Liver (tissue), 9 donors: Measurements from ENCODE around the gene SLIRP. TPM values are rescaled to one million over a fixed set of nuclear protein-coding genes. Genes with fewer than 3 reads are reported as not detected.

Source experiments
- DNase-seq: peaks from one replicate; pipeline ENCODE4 v3.0.0-alpha.2; 2017; ENCODE audit warnings: low spot score
- H3K27ac ChIP-seq, 2 donors: one replicate each; pipeline ENCODE4 v1.7.0; 2013; ENCODE audit warnings: inconsistent platforms in 2 of 2, low read length in 2 of 2, control low read depth in 1 of 2, low read depth in 1 of 2, mild to moderate bottlenecking in 1 of 2
- H3K27me3 ChIP-seq, 4 donors: one replicate each; pipeline versions ENCODE4 v1.6.1 to v1.7.0; 2013; ENCODE audit warnings: low read length in 3 of 4, inconsistent platforms in 1 of 4, mild to moderate bottlenecking in 1 of 4, moderate library complexity in 1 of 4; ENCODE audit not compliant: control insufficient read depth in 4 of 4, insufficient read depth in 4 of 4
- H3K36me3 ChIP-seq, 4 donors: one replicate each; pipeline versions ENCODE4 v1.6.1 to v1.7.0; 2013; ENCODE audit warnings: low read length in 3 of 4, mild to moderate bottlenecking in 3 of 4, low read depth in 1 of 4, moderate library complexity in 1 of 4; ENCODE audit not compliant: control insufficient read depth in 4 of 4, insufficient read depth in 3 of 4
- H3K4me1 ChIP-seq, 4 donors: one replicate each; pipeline versions ENCODE4 v1.6.1 to v1.7.0; 2013; ENCODE audit warnings: low read length in 3 of 4, mild to moderate bottlenecking in 3 of 4, moderate library complexity in 1 of 4; ENCODE audit not compliant: control insufficient read depth in 4 of 4, insufficient read depth in 4 of 4
- H3K4me3 ChIP-seq, 3 donors: one replicate each; pipeline versions ENCODE4 v1.6.1 to v1.7.0; 2013; ENCODE audit warnings: low read length in 3 of 3, control low read depth in 1 of 3, low read depth in 1 of 3, mild to moderate bottlenecking in 1 of 3
- H3K9ac ChIP-seq, 2 donors: one replicate each; pipeline ENCODE4 v1.7.0; 2013; ENCODE audit warnings: low read length in 2 of 2, mild to moderate bottlenecking in 2 of 2, moderate library complexity in 2 of 2, control low read depth in 1 of 2, low read depth in 1 of 2
- H3K9me3 ChIP-seq, 4 donors: one replicate each; pipeline versions ENCODE4 v1.6.1 to v1.7.0; 2013; ENCODE audit warnings: low read length in 3 of 4; ENCODE audit not compliant: control insufficient read depth in 4 of 4
- EGR1 ChIP-seq, 2 donors: IDR thresholded peaks; 2 replicates each; pipeline ENCODE4 v1.6.1; 2016 to 2018; ENCODE audit warnings: antibody characterized with exemption in 2 of 2, low read depth in 2 of 2
- FOXA1 ChIP-seq: IDR thresholded peaks from 2 replicates; pipeline ENCODE4 v1.6.1; 2016; ENCODE audit warnings: antibody characterized with exemption
- FOXA2 ChIP-seq: IDR thresholded peaks from 2 replicates; pipeline ENCODE4 v1.6.1; 2016; ENCODE audit warnings: antibody characterized with exemption
- GABPA ChIP-seq, 2 donors: IDR thresholded peaks in 1 of 2; conservative IDR thresholded peaks in 1 of 2; 2 replicates each; pipeline ENCODE4 v1.6.1; 2016; ENCODE audit warnings: antibody characterized with exemption in 2 of 2, mild to moderate bottlenecking in 1 of 2, moderate library complexity in 1 of 2
- HNF4A ChIP-seq, 2 donors: conservative IDR thresholded peaks; 2 replicates each; pipeline ENCODE4 v1.6.1; 2016; ENCODE audit warnings: antibody characterized with exemption in 2 of 2, mild to moderate bottlenecking in 2 of 2
- HNF4G ChIP-seq: IDR thresholded peaks from 2 replicates; pipeline ENCODE4 v1.6.1; 2016; ENCODE audit warnings: antibody characterized with exemption
- JUND ChIP-seq, 2 donors: IDR thresholded peaks; 2 replicates each; pipeline ENCODE4 v1.6.1; 2016; ENCODE audit warnings: antibody characterized with exemption in 2 of 2
- NR2F2 ChIP-seq: IDR thresholded peaks from 2 replicates; pipeline ENCODE4 v1.6.1; 2016; ENCODE audit warnings: antibody characterized with exemption
- RAD21 ChIP-seq, 2 donors: IDR thresholded peaks; 2 replicates each; pipeline ENCODE4 v1.6.1; 2016; ENCODE audit warnings: antibody characterized with exemption in 2 of 2, mild to moderate bottlenecking in 2 of 2
- RXRA ChIP-seq, 2 donors: IDR thresholded peaks; 2 replicates each; pipeline ENCODE4 v1.6.1; 2017 to 2018; ENCODE audit warnings: antibody characterized with exemption in 2 of 2, mild to moderate bottlenecking in 1 of 2
- SP1 ChIP-seq: IDR thresholded peaks from 2 replicates; pipeline ENCODE4 v1.6.1; 2018; ENCODE audit warnings: antibody characterized with exemption, mild to moderate bottlenecking
- TAF1 ChIP-seq: conservative IDR thresholded peaks from 2 replicates; pipeline ENCODE4 v1.6.1; 2016; ENCODE audit warnings: antibody characterized with exemption, mild to moderate bottlenecking
- YY1 ChIP-seq: IDR thresholded peaks from 2 replicates; pipeline ENCODE4 v1.6.1; 2016; ENCODE audit warnings: antibody characterized with exemption, mild to moderate bottlenecking
- WGBS: extraction: QIAGEN DNeasy Blood & Tissue Kit; methylation state at CpG from one replicate; pipeline ENCODE4 v1.1.7; 2013; 5-methylcytosine and 5-hydroxymethylcytosine counted together
- polyA plus RNA-seq, 2 donors: library from polyadenylated mRNA; stranded (reverse) in 1 of 2; unstranded in 1 of 2; fragments of 200-250 nt in 1 of 2; fragments of >200 nt in 1 of 2; fragmentation: Nextera tagmentation in 1 of 2; extraction: Ambion mirVana in 1 of 2; gene quantifications; one replicate each; pipeline versions ENCODE4 v1.2.1 to v1.2.3, GENCODE V29; 2013 to 2015
- total RNA-seq, 2 donors: library from RNA; depleted of rRNA; stranded (reverse); fragments of >200 nt; gene quantifications; one replicate each; pipeline ENCODE4 v1.2.3, GENCODE V29; 2014
- TF ChIP-seq, protein P1 (sequence below): IDR thresholded peaks from 2 replicates; pipeline ENCODE4 v1.6.1; 2016; ENCODE audit warnings: antibody characterized with exemption, mild to moderate bottlenecking
- TF ChIP-seq, protein P2 (sequence below): fragments of 150-350 bp; IDR thresholded peaks from 2 replicates; pipeline ENCODE4 v1.5.1; 2017; ENCODE audit warnings: improper control_type of control experiment, low read depth, low read length; ENCODE audit not compliant: missing input control
- TF ChIP-seq, protein P3 (sequence below): IDR thresholded peaks from 2 replicates; pipeline ENCODE4 v1.6.1; 2016; ENCODE audit warnings: antibody characterized with exemption
- TF ChIP-seq, protein P4 (sequence below): IDR thresholded peaks from 2 replicates; pipeline ENCODE4 v1.6.1; 2016; ENCODE audit warnings: antibody characterized with exemption
- TF ChIP-seq, protein P5 (sequence below): IDR thresholded peaks from 2 replicates; pipeline ENCODE4 v1.6.1; 2016; ENCODE audit warnings: antibody characterized with exemption
- donor health status: healthy.
- donor health status: healthy.
- donor health status: healthy.
- donor health status: healthy.
- donor health status: healthy.

The SLIRP gene
- total and polyA plus RNA-seq, 4 donors = 91.1 to 294 (median 121) TPM

DNA sequence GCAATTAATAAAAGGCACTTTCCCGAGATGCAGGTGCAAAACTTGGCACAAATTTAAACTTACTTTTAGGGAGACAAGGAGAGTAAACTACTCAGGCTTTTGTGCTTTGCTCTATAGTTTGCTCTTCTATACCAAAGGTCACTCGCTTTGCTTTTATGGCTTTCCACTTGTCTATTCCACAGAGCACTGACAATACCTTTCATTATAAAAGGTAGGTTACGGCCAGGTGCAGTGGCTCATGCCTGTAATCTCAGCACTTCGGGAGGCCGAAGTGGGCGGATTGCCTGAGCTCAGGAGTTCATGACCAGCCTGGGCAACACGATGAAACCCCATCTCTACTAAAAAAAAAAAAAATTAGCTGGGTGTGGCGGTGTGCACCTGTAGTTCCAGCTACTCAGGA lies 33.0 kb upstream of the SLIRP start:
- peaks cover 7 to 42% (median 33%) of the 10 kb centered on the region in 4 donors for H3K36me3 ChIP-seq
- no peak overlapping the region for H3K4me3 ChIP-seq
- no peaks in the 10 kb centered on the region for H3K9me3 ChIP-seq
- DNase-seq = no peak
- H3K9ac ChIP-seq = no peak overlapping the region
- WGBS = 91% methylated on average over 8 of the region's 8 CpGs
- H3K27ac ChIP-seq = no peak overlapping the region
- no peaks in the 10 kb centered on the region for H3K4me1 ChIP-seq
- TF ChIP-seq RXRA (IDR thresholded peaks at IDR 0.05) (no peak), YY1 (no peak), JUND (IDR thresholded peaks at IDR 0.05) (no peak), FOXA2 (no peak), HNF4A (conservative IDR thresholded peaks at IDR 0.05) (no peak), EGR1 (IDR thresholded peaks at IDR 0.05; ENCODE audit: low read depth in 2 of 2) (no peak), TAF1 (no peak), GABPA (IDR thresholded peaks at IDR 0.05 in 1 of 2, conservative IDR thresholded peaks at IDR 0.05 in 1 of 2) (no peak)
- TF ChIP-seq, protein P1, sequence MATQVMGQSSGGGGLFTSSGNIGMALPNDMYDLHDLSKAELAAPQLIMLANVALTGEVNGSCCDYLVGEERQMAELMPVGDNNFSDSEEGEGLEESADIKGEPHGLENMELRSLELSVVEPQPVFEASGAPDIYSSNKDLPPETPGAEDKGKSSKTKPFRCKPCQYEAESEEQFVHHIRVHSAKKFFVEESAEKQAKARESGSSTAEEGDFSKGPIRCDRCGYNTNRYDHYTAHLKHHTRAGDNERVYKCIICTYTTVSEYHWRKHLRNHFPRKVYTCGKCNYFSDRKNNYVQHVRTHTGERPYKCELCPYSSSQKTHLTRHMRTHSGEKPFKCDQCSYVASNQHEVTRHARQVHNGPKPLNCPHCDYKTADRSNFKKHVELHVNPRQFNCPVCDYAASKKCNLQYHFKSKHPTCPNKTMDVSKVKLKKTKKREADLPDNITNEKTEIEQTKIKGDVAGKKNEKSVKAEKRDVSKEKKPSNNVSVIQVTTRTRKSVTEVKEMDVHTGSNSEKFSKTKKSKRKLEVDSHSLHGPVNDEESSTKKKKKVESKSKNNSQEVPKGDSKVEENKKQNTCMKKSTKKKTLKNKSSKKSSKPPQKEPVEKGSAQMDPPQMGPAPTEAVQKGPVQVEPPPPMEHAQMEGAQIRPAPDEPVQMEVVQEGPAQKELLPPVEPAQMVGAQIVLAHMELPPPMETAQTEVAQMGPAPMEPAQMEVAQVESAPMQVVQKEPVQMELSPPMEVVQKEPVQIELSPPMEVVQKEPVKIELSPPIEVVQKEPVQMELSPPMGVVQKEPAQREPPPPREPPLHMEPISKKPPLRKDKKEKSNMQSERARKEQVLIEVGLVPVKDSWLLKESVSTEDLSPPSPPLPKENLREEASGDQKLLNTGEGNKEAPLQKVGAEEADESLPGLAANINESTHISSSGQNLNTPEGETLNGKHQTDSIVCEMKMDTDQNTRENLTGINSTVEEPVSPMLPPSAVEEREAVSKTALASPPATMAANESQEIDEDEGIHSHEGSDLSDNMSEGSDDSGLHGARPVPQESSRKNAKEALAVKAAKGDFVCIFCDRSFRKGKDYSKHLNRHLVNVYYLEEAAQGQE = no peak
- H3K27me3 ChIP-seq = no peaks in the 10 kb centered on the region

DNA sequence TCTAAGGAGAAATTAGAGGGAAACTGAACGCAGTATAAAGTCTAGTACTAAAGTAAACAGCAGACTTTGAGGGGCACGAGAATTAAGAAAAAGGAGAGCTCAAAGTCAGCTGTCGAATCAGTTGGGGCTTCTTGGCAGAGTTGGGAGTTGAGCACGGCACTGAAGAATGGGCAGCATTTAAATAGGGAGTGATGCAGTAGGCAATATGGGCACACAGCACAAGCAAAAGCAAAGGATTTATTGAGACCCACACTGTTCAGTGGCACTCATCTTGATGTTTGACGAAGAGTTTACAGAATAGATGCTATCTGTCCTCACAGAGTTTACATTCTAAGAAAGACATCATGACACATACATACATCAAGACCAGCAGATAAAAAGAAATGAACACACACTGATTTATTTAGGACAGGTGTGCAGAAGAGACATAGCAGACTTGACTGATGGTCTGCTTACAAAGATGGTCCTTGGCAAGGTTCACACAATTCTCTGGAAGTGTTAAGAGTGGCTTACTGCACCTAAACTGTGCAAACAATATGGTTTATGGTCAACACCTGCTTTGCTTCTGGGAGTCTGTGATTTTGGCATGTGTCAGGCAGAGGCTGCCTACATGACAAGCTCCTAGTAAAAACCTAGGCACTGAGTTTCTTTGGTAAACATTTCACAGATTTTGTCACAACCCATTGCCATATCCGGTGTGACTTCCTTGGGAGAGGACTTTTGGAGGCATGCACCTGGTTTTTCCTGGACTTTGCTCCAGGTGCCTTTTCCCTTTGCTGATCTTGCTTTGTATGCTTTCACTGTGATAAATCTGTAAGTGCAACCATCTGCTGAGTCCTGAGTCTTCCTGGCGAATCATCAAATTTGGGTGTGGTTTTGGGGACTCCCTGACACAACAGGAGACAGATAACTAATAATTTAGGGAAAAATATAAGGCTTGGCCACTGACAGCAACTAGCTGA lies 26.4 kb upstream of the SLIRP start:
- H3K9me3 ChIP-seq = no peaks in the 10 kb centered on the region
- no peaks in the 10 kb centered on the region for H3K27me3 ChIP-seq
- 87% methylated on average over 7 of the region's 7 CpGs for WGBS
- H3K4me1 ChIP-seq = no peaks in the 10 kb centered on the region
- no peak overlapping the region for H3K4me3 ChIP-seq
- H3K9ac ChIP-seq = no peak overlapping the region
- no peak overlapping the region for H3K27ac ChIP-seq
- peaks cover 1 to 17% (median 11%) of the 10 kb centered on the region in 4 donors for H3K36me3 ChIP-seq
- DNase-seq = no peak
- TF ChIP-seq, protein P2, sequence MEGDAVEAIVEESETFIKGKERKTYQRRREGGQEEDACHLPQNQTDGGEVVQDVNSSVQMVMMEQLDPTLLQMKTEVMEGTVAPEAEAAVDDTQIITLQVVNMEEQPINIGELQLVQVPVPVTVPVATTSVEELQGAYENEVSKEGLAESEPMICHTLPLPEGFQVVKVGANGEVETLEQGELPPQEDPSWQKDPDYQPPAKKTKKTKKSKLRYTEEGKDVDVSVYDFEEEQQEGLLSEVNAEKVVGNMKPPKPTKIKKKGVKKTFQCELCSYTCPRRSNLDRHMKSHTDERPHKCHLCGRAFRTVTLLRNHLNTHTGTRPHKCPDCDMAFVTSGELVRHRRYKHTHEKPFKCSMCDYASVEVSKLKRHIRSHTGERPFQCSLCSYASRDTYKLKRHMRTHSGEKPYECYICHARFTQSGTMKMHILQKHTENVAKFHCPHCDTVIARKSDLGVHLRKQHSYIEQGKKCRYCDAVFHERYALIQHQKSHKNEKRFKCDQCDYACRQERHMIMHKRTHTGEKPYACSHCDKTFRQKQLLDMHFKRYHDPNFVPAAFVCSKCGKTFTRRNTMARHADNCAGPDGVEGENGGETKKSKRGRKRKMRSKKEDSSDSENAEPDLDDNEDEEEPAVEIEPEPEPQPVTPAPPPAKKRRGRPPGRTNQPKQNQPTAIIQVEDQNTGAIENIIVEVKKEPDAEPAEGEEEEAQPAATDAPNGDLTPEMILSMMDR = no peak
- TF ChIP-seq HNF4G = no peak
- TF ChIP-seq, protein P3, sequence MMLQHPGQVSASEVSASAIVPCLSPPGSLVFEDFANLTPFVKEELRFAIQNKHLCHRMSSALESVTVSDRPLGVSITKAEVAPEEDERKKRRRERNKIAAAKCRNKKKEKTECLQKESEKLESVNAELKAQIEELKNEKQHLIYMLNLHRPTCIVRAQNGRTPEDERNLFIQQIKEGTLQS = no peak
- no peak for TF ChIP-seq EGR1 (IDR thresholded peaks at IDR 0.05; ENCODE audit: low read depth in 2 of 2)
- TF ChIP-seq, protein P4, sequence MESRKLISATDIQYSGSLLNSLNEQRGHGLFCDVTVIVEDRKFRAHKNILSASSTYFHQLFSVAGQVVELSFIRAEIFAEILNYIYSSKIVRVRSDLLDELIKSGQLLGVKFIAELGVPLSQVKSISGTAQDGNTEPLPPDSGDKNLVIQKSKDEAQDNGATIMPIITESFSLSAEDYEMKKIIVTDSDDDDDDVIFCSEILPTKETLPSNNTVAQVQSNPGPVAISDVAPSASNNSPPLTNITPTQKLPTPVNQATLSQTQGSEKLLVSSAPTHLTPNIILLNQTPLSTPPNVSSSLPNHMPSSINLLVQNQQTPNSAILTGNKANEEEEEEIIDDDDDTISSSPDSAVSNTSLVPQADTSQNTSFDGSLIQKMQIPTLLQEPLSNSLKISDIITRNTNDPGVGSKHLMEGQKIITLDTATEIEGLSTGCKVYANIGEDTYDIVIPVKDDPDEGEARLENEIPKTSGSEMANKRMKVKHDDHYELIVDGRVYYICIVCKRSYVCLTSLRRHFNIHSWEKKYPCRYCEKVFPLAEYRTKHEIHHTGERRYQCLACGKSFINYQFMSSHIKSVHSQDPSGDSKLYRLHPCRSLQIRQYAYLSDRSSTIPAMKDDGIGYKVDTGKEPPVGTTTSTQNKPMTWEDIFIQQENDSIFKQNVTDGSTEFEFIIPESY = no peak
- TF ChIP-seq, protein P5, sequence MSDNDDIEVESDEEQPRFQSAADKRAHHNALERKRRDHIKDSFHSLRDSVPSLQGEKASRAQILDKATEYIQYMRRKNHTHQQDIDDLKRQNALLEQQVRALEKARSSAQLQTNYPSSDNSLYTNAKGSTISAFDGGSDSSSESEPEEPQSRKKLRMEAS = no peak
- TF ChIP-seq, protein P1 = no peak
- TF ChIP-seq FOXA2 = no peak
- no peak for TF ChIP-seq JUND (IDR thresholded peaks at IDR 0.05)
- no peak for TF ChIP-seq GABPA (IDR thresholded peaks at IDR 0.05 in 1 of 2, conservative IDR thresholded peaks at IDR 0.05 in 1 of 2)
- TF ChIP-seq SP1 = no peak
- TF ChIP-seq RXRA (IDR thresholded peaks at IDR 0.05) = no peak
- no peak for TF ChIP-seq RAD21 (IDR thresholded peaks at IDR 0.05)
- no peak for TF ChIP-seq TAF1
- no peak for TF ChIP-seq HNF4A (conservative IDR thresholded peaks at IDR 0.05)
- no peak for TF ChIP-seq FOXA1
- no peak for TF ChIP-seq NR2F2
